Cardiac septum (tissue), 1 donor: ENCODE data around the gene CDKN1A. TPM values are rescaled to one million over a fixed set of nuclear protein-coding genes. Genes with fewer than 3 reads are reported as not detected.
"Not testable (repeated sequence)": the region's sequence is repeated elsewhere in the genome, so short reads cannot be mapped to it uniquely, and the experiment has no call there.

Experiments
- DNase-seq: peaks from one replicate; pipeline ENCODE4 v3.0.0-alpha.2; 2020; ENCODE audit warnings: low spot score
- intact Hi-C: fragments of 100-400 bp; cut with DNase I; formaldehyde crosslinking; loops from one replicate; pipeline ENCODE4 v1.14.0; 2022
- total RNA-seq: library from RNA; stranded (reverse); fragmentation: NEBNext Ultra II Directional; extraction: Animal tissue kit (Norgen Biotek cat#: 25700); gene quantifications from one replicate; pipeline ENCODE4 v1.2.1, GENCODE V29; 2021
- donor health status: DM: no; HTN: no; CAD: no.

Gene CDKN1A
- total RNA-seq, 1 donor from 2014 or later = 113 TPM

GRCh38 chr6:36714511-36714910 lies 36.0 kb downstream of the CDKN1A start:
- no peak for DNase-seq
- intact Hi-C loops = no loop called here

- intact Hi-C loops = no loop called here
- DNase-seq = no peak
Measured at GRCh38 chr6:36715469-36715868, 37.0 kb downstream of the CDKN1A start.

DNA sequence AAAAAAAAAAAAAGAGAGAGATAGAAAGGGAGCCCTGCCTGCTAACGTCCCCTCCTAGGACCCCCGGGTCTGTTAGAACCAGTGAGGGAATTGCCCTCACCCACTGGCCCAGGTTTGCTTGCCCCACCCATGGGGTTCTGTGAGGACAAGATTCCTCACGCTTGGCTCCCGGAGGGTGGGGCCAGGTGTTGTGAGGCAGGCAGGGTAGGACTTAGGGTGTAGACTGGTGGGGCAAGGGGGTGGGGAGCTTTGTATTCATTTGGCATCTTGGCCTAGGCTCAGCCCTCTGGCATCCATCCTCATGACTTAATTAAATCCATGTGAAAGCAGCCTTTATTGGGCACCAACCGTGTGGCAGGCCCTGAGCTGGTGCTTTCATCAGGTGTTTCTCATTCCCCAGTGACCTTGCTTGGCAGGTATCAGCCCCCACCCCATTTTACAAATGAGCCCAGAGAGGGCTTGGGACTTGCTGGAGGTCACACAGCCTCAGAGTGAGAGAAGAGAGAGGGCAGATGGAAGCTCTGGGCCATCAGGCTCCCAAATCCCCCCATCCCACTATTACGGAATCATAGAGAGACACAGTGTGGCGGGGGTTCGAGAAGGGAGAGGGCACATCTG lies 38.1 kb downstream of the CDKN1A start:
- intact Hi-C loops = no loop called here

GRCh38 chr6:36717231-36717825 lies 38.8 kb downstream of the CDKN1A start:
- no peak for DNase-seq
- intact Hi-C loops = no loop called here

More for the DNA sequence above, 38.1 kb downstream of the CDKN1A start:
- no peak for DNase-seq

DNA sequence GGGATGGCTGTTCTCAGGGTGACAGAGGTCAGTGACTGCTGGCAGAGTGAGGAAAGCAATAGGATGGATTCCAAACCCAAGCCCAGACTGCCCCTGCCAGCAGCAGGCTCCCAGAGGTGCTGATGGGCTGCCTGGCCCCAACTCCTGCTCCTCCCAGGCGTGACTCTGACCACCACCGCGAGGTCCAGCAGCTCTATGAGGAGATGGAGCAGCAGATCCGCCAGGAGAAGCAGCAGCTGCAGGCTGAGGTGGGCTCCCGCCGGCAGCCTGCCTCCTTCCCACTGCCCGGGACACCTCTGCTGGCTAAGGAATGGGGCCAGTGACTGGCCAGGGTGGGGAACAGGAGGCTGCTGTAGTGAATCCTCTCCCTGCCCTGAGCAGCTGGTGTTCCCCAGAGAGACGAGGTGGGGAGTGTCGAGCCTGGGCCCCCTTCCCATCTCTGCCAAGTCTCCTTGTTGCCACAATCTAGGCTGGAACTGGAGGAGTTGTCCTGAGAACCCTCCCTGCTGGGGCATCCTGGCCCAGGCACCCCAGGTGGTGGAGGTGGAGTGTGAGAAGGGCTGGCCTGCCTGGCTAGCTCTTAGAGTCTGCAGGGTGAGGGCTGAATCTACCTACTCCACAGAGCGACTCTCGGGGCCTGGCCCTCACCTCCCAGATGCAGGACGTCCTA lies 39.5 kb downstream of the CDKN1A start:
- DNase-seq = no peak
- intact Hi-C loops = no loop called here

- no peak for DNase-seq
- intact Hi-C loops = no loop called here
Measured at GRCh38 chr6:36718560-36718959, 40.0 kb downstream of the CDKN1A start.

DNA sequence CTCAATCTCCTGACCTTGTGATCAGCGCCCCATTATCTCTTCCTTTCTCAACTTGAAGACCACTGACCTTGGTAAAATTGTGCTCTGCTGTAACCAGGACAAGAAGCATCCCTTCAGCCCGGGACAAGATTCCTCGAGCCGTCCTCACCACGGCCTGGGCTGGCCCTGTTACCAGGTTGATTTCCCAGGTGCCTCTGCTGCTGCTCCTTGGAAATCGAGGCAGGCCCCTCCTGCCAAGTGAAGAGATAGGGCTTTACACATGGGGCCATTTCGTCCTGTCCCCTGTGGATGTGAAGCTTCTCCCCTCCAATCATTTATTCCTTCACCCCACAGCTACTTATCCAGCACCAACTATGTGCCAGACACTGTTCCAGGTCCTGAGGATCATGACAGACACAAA lies 40.6 kb downstream of the CDKN1A start:
- DNase-seq = no peak
- intact Hi-C loops = no loop called here

DNA sequence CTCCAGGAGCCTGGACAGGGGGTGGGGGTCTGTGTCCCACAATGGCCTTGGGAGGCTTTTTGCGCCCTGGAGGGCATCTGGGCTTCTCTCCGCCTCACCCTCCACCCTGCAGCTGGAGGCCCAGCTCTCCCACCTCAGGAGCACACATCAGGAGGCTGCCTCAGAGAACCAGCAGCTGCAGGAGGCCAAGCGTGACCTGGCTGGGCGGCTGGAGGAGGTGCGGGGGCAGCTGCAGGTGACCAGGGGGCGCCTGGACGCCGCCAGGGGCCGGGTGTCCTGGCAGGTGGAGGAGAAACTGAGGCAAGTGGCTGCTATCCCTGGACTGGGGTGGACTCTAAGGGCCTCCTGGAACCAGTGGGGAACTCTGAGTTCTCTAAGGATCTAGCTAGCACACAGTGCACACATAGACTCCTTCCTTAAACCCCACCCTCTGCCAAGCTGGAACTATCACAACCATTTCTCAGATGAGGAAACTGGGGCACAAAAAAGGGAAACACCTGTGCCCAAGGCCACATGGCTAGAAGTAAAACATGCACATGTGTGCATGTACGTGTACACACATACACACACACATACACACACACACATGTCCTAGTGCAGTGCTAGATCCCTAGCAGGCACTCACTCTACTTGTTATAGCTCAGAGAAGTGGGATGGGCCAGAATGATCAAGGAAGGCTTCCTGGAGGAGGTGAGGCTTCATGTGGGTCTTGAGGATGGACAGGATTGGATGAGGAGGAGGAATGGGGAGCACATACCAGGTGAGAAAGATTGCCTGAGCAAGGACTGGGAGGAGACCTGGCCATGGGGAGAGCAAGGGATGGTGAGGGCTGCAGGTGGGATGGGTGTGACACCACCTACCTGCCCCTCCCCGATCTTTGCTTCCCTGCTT lies 42.0 kb downstream of the CDKN1A start:
- no peak for DNase-seq
- intact Hi-C loops = no loop called here

GRCh38 chr6:36721369-36722140 lies 43.0 kb downstream of the CDKN1A start:
- intact Hi-C loops = no loop called here
- DNase-seq = peak; percentile 53

DNA sequence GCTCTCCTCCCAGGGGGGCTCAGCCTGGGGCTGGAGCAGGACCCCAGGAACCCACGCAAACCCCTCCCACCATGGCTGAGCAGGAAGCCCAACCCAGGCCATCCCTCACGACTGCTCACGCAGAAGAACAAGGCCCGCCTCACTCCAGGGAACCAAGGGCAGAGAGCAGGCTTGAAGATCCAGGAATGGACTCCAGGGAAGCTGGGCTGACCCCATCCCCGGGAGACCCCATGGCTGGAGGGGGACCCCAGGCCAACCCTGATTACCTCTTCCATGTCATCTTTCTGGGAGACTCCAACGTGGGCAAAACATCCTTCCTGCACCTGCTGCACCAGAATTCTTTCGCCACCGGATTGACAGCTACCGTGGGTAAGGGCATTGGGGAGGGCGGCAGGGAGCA lies 43.9 kb downstream of the CDKN1A start:
- intact Hi-C loops = no loop called here
- peak; percentile 33 for DNase-seq

DNA sequence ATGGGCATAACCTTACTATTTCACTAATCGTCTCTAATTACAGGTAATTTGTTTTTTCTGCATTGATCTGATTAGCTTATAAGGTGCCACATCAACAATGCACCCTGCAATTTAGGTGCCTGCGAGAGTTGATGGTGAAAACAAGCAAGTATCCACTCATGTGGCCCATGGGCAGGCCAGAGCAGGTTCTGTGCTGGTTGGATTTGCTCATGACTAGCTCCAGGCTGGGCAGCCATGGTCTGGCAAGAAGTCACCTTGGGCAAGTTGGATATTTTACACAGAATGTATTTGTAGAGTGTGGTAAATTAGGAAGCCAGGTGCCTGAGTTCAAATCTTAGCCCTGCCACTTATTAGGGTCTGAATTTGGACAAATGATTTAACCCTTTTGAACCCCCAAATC lies 44.4 kb downstream of the CDKN1A start:
- peak; percentile 43 for DNase-seq

DNA sequence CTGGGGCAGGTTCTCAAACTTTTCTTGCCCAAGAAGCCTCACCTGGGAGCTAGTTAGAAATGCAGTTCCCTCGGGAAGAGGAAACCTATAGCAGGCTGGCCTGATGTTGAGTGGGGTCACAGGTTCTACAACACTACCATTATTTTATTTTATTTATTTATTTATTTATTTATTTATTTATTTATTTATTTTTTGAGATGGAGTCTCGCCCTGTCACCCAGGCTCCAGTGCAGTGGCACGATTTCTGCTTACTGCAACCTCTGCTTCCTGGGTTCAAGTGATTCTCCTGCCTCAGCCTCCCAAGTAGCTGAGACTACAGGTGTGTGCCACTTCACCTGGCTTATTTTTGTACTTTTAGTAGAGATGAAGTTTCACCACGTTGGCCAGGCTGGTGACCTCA lies 45.5 kb downstream of the CDKN1A start:
- intact Hi-C loops = loop anchor here (2.0 kb wide), 1 partner anchor 101 kb away; no protein-coding TSS in a partner anchor
- DNase-seq = not testable (repeated sequence)

More for the DNA sequence above, 44.4 kb downstream of the CDKN1A start:
- intact Hi-C loops = no loop called here

DNA sequence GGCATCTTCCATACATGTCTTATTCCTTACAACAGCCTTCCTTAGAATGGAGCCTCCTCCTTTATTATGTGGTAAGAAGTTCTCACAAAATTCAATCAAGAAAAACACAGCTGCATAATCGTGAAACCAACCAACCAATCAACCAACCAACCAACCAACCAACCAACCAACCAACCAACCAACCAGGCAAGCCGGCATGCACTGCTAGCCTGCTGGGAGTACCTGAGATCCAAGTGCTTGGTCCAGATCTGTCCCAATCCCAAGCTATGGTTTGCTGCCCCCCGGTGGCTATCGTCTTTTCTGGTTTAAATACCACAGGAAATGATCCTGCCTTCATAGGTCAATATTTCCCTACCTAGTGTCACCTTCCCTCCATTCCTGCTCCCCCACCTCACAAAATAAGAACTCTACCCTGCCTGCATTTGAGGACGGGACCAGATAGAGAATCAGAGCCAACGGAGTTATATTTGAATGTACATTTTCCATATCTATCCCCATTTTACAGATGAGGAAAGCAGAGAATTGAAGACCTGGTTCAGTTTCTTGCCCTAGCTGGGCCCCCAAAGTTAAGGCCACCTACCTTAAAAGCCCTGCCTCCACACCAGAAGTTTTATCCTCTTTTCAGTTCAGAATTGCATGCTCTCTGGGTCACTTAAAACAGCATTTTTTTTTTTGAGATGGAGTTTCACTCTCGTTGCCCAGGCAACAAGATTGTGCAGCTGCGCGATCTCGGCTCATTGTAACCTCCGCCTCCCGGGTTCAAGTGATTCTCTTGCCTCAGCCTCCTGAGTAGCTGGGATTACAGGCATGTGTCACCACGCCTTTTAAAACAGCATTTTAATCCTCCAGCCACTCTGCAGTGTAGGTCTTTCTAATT lies 46.2 kb downstream of the CDKN1A start:
- intact Hi-C loops = loop anchor here (2.0 kb wide), 1 partner anchor 102 kb away; no protein-coding TSS in a partner anchor

GRCh38 chr6:36725581-36725980 lies 47.1 kb downstream of the CDKN1A start:
- intact Hi-C loops = loop anchor here (2.0 kb wide), 1 partner anchor 103 kb away; no protein-coding TSS in a partner anchor
- DNase-seq = no peak

More for the DNA sequence above, 46.2 kb downstream of the CDKN1A start:
- DNase-seq = no peak

DNA sequence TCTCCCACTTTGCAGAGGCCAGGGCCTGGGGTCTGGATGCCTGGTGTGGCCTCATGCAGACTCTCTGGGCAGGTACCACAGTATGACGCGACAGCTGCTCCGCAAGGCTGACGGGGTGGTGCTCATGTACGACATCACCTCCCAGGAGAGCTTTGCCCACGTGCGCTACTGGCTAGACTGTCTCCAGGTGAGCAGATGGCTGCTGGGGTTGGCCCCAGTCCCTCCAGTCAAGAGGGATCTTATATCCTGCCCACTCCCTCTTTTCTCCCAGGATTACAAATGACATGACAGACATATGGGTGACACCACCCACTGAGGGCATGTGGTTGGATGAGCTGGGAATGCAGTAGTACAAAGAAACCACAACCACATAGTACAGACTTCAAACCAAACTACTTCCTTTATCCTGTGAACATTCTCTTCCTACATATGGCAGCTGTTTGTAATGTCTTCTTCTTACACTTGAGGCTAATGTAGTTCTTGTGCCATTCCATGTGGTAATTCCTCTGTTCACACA lies 49.0 kb downstream of the CDKN1A start:
- DNase-seq = no peak

DNA sequence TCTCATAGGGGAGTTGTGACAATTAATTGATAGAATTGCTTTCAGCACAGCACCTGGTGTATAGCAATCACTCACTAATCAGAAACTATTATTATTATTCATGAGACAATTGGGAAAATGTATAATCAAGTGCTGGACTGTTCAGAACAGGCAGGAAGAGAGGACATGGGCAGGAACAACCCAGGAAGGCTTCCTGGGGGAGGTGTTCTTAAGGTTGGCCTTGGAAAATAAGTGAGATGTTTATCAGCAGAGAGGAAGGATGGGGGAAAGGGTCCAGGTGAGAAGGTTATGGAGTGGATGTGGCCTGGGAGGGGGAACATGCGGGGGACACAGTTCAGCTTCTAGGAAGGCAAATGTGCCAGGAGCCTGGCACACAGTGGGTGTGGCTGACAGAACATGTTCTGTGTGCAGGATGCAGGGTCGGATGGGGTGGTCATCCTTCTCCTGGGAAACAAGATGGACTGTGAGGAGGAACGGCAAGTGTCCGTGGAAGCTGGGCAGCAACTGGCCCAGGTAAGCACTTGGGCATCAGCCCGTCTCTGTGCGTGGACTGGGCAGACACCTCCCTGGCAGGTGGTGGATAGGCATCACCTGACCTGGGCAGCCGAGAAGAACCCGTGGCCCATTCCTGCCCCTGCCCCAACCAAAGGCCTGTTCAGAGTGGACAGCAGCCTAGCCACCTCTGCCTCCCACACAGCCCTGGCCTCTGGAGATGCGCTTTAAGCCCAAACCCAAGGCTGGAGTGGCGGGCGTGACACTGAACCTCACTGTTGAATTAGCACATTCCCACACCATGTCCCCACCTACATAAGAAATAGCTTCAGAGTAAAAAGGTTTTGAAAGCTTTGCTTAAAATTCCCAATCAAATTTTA lies 50.0 kb downstream of the CDKN1A start:
- intact Hi-C loops = no loop called here
- DNase-seq = peak; percentile 47

More for the DNA sequence above, 49.0 kb downstream of the CDKN1A start:
- intact Hi-C loops = no loop called here

DNA sequence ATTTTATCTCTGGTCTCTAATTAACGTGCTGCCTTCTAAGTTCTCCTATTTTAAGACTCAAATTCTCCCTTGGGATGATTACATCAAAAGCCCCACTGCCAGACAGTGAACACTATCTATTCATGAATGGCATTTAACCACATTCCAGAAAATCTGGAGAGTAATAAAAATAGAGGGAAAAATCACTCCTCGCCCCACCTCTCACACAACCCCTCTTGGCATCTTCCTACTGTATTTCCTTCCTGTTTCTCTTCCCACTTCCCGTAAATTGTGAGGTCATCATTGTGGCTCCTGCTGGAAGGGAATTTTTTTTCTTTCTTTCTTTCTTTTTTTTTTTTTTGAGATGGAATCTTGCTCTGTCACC lies 50.6 kb downstream of the CDKN1A start:
- no peak for DNase-seq
- intact Hi-C loops = no loop called here
